ENCODE data around the gene AKAP8. TPM values are rescaled to one million over a fixed set of nuclear protein-coding genes. Genes with fewer than 3 reads are reported as not detected.

Gene AKAP8
- total and polyA plus RNA-seq, 9 of the 15 experiments (the other 6 are each of a cell fraction or from before 2014, with no cell fraction given): 3.4 to 56.5 (median 15.0) TPM

GRCh38 chr19:15379083-15379998, at the start of gene AKAP8 (continued):
- TF ChIP-seq ZBTB40 (IDR thresholded peaks at IDR 0.05) (no peak), ZBTB40 (CRISPR knock-in tag; IDR thresholded peaks at IDR 0.05) (peak; percentile 23; the same call in 1 of the 2 replicates), NFIC (IDR thresholded peaks at IDR 0.05) (no peak), ZNF143 (CRISPR knock-in tag; IDR thresholded peaks at IDR 0.05) (peak; percentile 85), ARID2 (IDR thresholded peaks at IDR 0.05) (no peak), TRIM25 (IDR thresholded peaks at IDR 0.05; ENCODE audit: borderline replicate concordance) (no peak), RB1 (IDR thresholded peaks at IDR 0.05; ENCODE audit: low read depth) (peak; percentile 89; the same call in 1 of the 2 replicates), ZNF41 (CRISPR knock-in tag; conservative IDR thresholded peaks at IDR 0.05) (no peak), MYC (IDR thresholded peaks at IDR 0.05; ENCODE audit: low read depth, low read length) (peak; percentile 3), MYC (CRISPR knock-in tag; IDR thresholded peaks at IDR 0.05; ENCODE audit: borderline replicate concordance, low read depth) (no peak; the same call in 1 of the 2 replicates), ZBTB9 (CRISPR knock-in tag; IDR thresholded peaks at IDR 0.05) (peak; percentile 81; the same call in 1 of the 2 replicates), TAF1 (IDR thresholded peaks at IDR 0.05; ENCODE audit: control insufficient read depth, extremely low read depth, insufficient read depth, low read length, severe bottlenecking) (peak; percentile 70), PHB2 (IDR thresholded peaks at IDR 0.05; ENCODE audit: low read depth) (no peak)
